Panc1 (cell line): ENCODE measurements around the gene MYCBPAP.

Source experiments
- SIN3A ChIP-seq: IDR thresholded peaks from 2 replicates; pipeline ENCODE4 v1.6.1; 2012; ENCODE audit warnings: low read depth, mild to moderate bottlenecking, low read length, moderate library complexity, borderline replicate concordance; ENCODE audit not compliant: insufficient read depth
- TCF7L2 ChIP-seq: IDR thresholded peaks from 2 replicates; pipeline ENCODE4 v1.6.1; 2011; ENCODE audit warnings: mild to moderate bottlenecking, low read depth, low read length, inconsistent platforms
- TF ChIP-seq, protein P1 (sequence below): fragments of 450-650 bp; IDR thresholded peaks from 2 replicates; pipeline ENCODE4 v1.5.1; 2017; ENCODE audit warnings: mild to moderate bottlenecking
- TF ChIP-seq, protein P2 (sequence below), 2 experiments: IDR thresholded peaks; 2 replicates each; pipeline ENCODE4 v1.6.1; 2011 to 2012; ENCODE audit warnings: low read depth in 2 of 2, control low read depth in 1 of 2, low read length in 1 of 2, mild to moderate bottlenecking in 1 of 2, moderate library complexity in 1 of 2; ENCODE audit not compliant: insufficient read depth in 1 of 2

DNA sequence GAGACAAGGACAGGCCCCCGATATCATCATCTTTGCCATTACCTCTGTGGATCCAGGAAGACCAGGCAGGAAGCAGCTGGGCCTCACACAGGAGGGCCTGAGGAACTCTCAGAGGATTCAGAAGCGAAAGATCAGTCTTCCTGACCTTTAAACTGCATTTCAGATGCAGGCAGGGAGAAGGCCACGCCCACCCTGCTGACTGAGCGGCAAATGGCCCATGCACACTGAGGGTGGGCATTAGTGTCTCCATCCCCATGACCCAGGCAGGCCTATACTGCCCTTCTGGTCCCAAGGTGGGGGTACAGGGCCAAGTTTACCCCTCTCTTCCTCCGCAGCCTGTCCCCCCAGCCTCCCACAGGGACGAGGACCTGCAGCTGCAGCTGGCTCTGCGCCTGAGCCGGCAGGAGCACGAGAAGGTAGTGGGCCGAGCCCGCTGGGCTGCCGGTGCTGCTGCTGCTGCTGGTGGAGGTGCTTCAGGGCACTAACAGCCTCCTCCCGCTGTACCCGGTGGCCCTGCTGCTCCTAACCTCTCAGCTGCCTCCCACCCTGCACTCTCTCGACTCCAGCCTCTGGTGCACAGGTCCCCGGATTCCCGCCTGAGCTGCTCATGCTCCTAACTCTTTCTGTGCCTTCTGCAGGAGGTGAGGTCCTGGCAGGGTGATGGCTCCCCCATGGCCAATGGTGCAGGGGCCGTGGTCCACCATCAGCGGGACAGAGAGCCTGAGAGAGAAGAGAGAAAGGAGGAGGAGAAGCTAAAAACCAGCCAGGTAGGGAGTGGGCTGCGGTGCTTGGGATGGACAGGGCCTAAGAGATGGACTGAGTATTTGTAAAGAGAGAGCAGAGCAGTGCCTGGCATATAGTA lies 30.5 kb downstream of the MYCBPAP start:
- TF ChIP-seq, protein P1, sequence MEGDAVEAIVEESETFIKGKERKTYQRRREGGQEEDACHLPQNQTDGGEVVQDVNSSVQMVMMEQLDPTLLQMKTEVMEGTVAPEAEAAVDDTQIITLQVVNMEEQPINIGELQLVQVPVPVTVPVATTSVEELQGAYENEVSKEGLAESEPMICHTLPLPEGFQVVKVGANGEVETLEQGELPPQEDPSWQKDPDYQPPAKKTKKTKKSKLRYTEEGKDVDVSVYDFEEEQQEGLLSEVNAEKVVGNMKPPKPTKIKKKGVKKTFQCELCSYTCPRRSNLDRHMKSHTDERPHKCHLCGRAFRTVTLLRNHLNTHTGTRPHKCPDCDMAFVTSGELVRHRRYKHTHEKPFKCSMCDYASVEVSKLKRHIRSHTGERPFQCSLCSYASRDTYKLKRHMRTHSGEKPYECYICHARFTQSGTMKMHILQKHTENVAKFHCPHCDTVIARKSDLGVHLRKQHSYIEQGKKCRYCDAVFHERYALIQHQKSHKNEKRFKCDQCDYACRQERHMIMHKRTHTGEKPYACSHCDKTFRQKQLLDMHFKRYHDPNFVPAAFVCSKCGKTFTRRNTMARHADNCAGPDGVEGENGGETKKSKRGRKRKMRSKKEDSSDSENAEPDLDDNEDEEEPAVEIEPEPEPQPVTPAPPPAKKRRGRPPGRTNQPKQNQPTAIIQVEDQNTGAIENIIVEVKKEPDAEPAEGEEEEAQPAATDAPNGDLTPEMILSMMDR = no peak
- no peak for TF ChIP-seq SIN3A
- TF ChIP-seq, protein P2, sequence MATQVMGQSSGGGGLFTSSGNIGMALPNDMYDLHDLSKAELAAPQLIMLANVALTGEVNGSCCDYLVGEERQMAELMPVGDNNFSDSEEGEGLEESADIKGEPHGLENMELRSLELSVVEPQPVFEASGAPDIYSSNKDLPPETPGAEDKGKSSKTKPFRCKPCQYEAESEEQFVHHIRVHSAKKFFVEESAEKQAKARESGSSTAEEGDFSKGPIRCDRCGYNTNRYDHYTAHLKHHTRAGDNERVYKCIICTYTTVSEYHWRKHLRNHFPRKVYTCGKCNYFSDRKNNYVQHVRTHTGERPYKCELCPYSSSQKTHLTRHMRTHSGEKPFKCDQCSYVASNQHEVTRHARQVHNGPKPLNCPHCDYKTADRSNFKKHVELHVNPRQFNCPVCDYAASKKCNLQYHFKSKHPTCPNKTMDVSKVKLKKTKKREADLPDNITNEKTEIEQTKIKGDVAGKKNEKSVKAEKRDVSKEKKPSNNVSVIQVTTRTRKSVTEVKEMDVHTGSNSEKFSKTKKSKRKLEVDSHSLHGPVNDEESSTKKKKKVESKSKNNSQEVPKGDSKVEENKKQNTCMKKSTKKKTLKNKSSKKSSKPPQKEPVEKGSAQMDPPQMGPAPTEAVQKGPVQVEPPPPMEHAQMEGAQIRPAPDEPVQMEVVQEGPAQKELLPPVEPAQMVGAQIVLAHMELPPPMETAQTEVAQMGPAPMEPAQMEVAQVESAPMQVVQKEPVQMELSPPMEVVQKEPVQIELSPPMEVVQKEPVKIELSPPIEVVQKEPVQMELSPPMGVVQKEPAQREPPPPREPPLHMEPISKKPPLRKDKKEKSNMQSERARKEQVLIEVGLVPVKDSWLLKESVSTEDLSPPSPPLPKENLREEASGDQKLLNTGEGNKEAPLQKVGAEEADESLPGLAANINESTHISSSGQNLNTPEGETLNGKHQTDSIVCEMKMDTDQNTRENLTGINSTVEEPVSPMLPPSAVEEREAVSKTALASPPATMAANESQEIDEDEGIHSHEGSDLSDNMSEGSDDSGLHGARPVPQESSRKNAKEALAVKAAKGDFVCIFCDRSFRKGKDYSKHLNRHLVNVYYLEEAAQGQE (IDR thresholded peaks at IDR 0.05; ENCODE audit: insufficient read depth in 1 of 2, low read depth in 2 of 2, low read length in 1 of 2) = no peak
- no peak for TF ChIP-seq TCF7L2
